Endothelial cell of umbilical vein (primary cell): ENCODE data around the gene CPTP. TPM values are rescaled to one million over a fixed set of nuclear protein-coding genes. Genes with fewer than 3 reads are reported as not detected.

Experiments used
- BruUV-seq: library from RNA; stranded (reverse); fragments of 400-500 nt; replicated peaks from 2 replicates; lab custom pipeline; 2021; lab: Mats Ljungman, UMichigan
- CTCF ChIA-PET: fragments of 300-600, 350-600 bp; sonication (Branson Sonifier 250); formaldehyde crosslinking; loops from one replicate; lab custom pipeline; 2021; ENCODE audit warnings: antibody characterized with exemption, inconsistent platforms; lab: Charles Lee
- POLR2A ChIA-PET: fragments of 300-600, 350-600 bp; sonication (Branson Sonifier 250); formaldehyde crosslinking; loops from one replicate; lab custom pipeline; 2021; ENCODE audit warnings: antibody characterized with exemption, inconsistent platforms; lab: Charles Lee
- DNase-seq: peaks from one replicate; pipeline ENCODE4 v3.0.0-alpha.2; 2011; ENCODE audit warnings: low read depth, low spot score
- FAIRE-seq: peaks from 2 replicates; lab custom pipeline; 2011; peaks lifted over from hg19 to GRCh38; lab: Jason Lieb, UNC
- H2AFZ ChIP-seq: 2 replicates; pipeline ENCODE4 v1.6.0; 2012; ENCODE audit warnings: low read depth, low read length, control low read depth, inconsistent platforms
- H3K27ac ChIP-seq: 2 replicates; pipeline ENCODE4 v1.5.1; 2011; ENCODE audit warnings: low read depth, mild to moderate bottlenecking, control low read depth, low read length, moderate library complexity; ENCODE audit not compliant: insufficient read depth
- H3K27me3 ChIP-seq, 2 experiments: 2 replicates each; pipeline versions ENCODE4 v1.6.0 to v1.6.1; 2011; ENCODE audit warnings: low read length in 2 of 2, mixed read lengths in 1 of 2; ENCODE audit not compliant: control insufficient read depth in 2 of 2, insufficient read depth in 2 of 2
- H3K36me3 ChIP-seq, 2 experiments: 2 replicates in 1 of 2; 3 replicates in 1 of 2; pipeline ENCODE4 v1.5.1; 2011; ENCODE audit warnings: low read length in 2 of 2, mild to moderate bottlenecking in 1 of 2, moderate library complexity in 1 of 2; ENCODE audit not compliant: control insufficient read depth in 2 of 2, insufficient read depth in 2 of 2; ENCODE audit errors: extremely low read depth in 1 of 2
- H3K4me1 ChIP-seq: 3 replicates; pipeline ENCODE4 v1.5.1; 2011; ENCODE audit warnings: mild to moderate bottlenecking, low read length; ENCODE audit not compliant: control insufficient read depth, insufficient read depth; ENCODE audit errors: extremely low read depth
- H3K4me2 ChIP-seq: 2 replicates; pipeline ENCODE4 v1.6.1; 2011; ENCODE audit warnings: low read length, control low read depth, mixed read lengths; ENCODE audit not compliant: insufficient read depth
- H3K4me3 ChIP-seq, 3 experiments: fragments of 200-600 bp in 1 of 3; sonication (generic), shearing (Covaris generic) in 1 of 3; replicated peaks in 1 of 3; 2 replicates each; pipeline ENCODE4 v1.5.1; 2011 to 2016; ENCODE audit warnings: control low read depth in 3 of 3, low read length in 3 of 3, mild to moderate bottlenecking in 2 of 3, inconsistent platforms in 1 of 3, low read depth in 1 of 3, moderate library complexity in 1 of 3; ENCODE audit not compliant: insufficient read depth in 1 of 3
- H3K79me2 ChIP-seq: 2 replicates; pipeline ENCODE4 v1.6.0; 2012; ENCODE audit warnings: low read length, inconsistent platforms; ENCODE audit not compliant: control insufficient read depth, insufficient read depth
- H3K9ac ChIP-seq: replicated peaks from 2 replicates; pipeline ENCODE3; 2011; ENCODE audit warnings: low read length, control low read depth; ENCODE audit not compliant: insufficient read depth; ENCODE audit errors: extremely low read depth
- H3K9me1 ChIP-seq: replicated peaks from 3 replicates; pipeline ENCODE4 v1.6.0; 2011; ENCODE audit warnings: mild to moderate bottlenecking, low read length; ENCODE audit not compliant: control insufficient read depth, insufficient read depth; ENCODE audit errors: extremely low read depth
- H3K9me3 ChIP-seq: replicated peaks from 2 replicates; pipeline ENCODE4 v1.5.1; 2012; ENCODE audit warnings: low read length, inconsistent platforms; ENCODE audit not compliant: control insufficient read depth, insufficient read depth
- H4K20me1 ChIP-seq: replicated peaks from 2 replicates; pipeline ENCODE3; 2011; ENCODE audit warnings: mild to moderate bottlenecking, low read length; ENCODE audit not compliant: control insufficient read depth, insufficient read depth; ENCODE audit errors: extremely low read depth
- CTCF ChIP-seq, 2 donors: IDR thresholded peaks; 1 replicate in 1 of 2; 2 replicates in 1 of 2; pipeline ENCODE4 v1.5.1; 2011; ENCODE audit warnings: low read length in 2 of 2, mild to moderate bottlenecking in 2 of 2, moderate library complexity in 2 of 2, control low read depth in 1 of 2, inconsistent platforms in 1 of 2, low read depth in 1 of 2; ENCODE audit not compliant: insufficient read depth in 1 of 2; ENCODE audit errors: extremely low read depth in 1 of 2
- EZH2 ChIP-seq: IDR thresholded peaks from 2 replicates; pipeline ENCODE4 v1.6.1; 2012; ENCODE audit warnings: borderline replicate concordance, low read depth, mild to moderate bottlenecking, moderate library complexity, low read length, inconsistent platforms; ENCODE audit not compliant: severe bottlenecking
- FOS ChIP-seq: IDR thresholded peaks from 2 replicates; pipeline ENCODE4 v1.6.1; 2011; ENCODE audit warnings: mild to moderate bottlenecking, low read length, moderate library complexity, borderline replicate concordance; ENCODE audit not compliant: insufficient read depth
- GATA2 ChIP-seq: IDR thresholded peaks from 2 replicates; pipeline ENCODE4 v1.7.0; 2011; ENCODE audit warnings: low read depth, mild to moderate bottlenecking, moderate library complexity, mixed read lengths, low read length; ENCODE audit not compliant: insufficient read length, insufficient read depth
- MAX ChIP-seq: IDR thresholded peaks from 2 replicates; pipeline ENCODE4 v1.6.1; 2011; ENCODE audit not compliant: insufficient read depth, insufficient read length
- MYC ChIP-seq: IDR thresholded peaks from one replicate; pipeline ENCODE4 v1.6.1; 2011; ENCODE audit warnings: mild to moderate bottlenecking, low read depth, low read length
- POLR2AphosphoS5 ChIP-seq: IDR thresholded peaks from 2 replicates; pipeline ENCODE4 v1.6.1; 2012; ENCODE audit warnings: low read depth, mild to moderate bottlenecking, control low read depth, low read length, moderate library complexity; ENCODE audit not compliant: insufficient read depth
- dilution Hi-C: fragments of 300-500 bp; cut with MboI; formaldehyde crosslinking; loops from one replicate; pipeline ENCODE4 v1.15.0; 2019; ENCODE audit warnings: low sequenced_read_pairs; ENCODE audit not compliant: extremely low pct_ligation_motif_present
- intact Hi-C: fragments of 100-400 bp; cut with micrococcal nuclease; formaldehyde crosslinking; loops from one replicate; pipeline ENCODE4 v1.10.0; 2022
- polyA plus RNA-seq, 4 experiments: library from polyadenylated mRNA; depleted of rRNA in 3 of 4; stranded (reverse) in 3 of 4; unstranded in 1 of 4; fragments of >200 nt; gene quantifications; 2 replicates each; pipeline versions ENCODE4 v1.2.1 to v1.2.3, GENCODE V29; 2011 to 2012; ENCODE audit warnings: missing spikeins in 1 of 4
- total RNA-seq: library from RNA; stranded (reverse); gene quantifications from 2 replicates; pipeline ENCODE4 v1.2.3, GENCODE V29; 2021

The CPTP gene
- total and polyA plus RNA-seq, 2 donors (not counting 3 experiments of a cell fraction or from before 2014, with no cell fraction given), result 20.9 to 29.5 TPM

GRCh38 chr1:1314237-1314586 is 10.4 kb upstream of the CPTP start:
- intact Hi-C loops (no loop called here), dilution Hi-C loops (no loop called here)
- ChIA-PET CTCF (no interaction called here), POLR2A (interaction anchor here (0.5 kb wide), 1 partner anchor 81 kb away, joined by 3 read pairs; no protein-coding TSS in a partner anchor)
- TF ChIP-seq POLR2AphosphoS5 (no peak), MAX (no peak), GATA2 (no peak), CTCF (IDR thresholded peaks at IDR 0.05; ENCODE audit: extremely low read depth in 1 of 2, insufficient read depth in 1 of 2, low read depth in 1 of 2, low read length in 2 of 2) (no peak), FOS (no peak), EZH2 (no peak), MYC (no peak)
- H3K36me3 ChIP-seq, result peaks cover 0 to 44% of the 10 kb centered on the region in 2 experiments
- H3K4me3 ChIP-seq, result no peak overlapping the region
- H3K79me2 ChIP-seq, result peaks cover 1% of the 10 kb centered on the region
- no peak overlapping the region for H3K9ac ChIP-seq
- H3K27me3 ChIP-seq, result no peaks in the 10 kb centered on the region
- H4K20me1 ChIP-seq, result no peaks in the 10 kb centered on the region
- BruUV-seq, result no TSS peak
- peaks cover 3% of the 10 kb centered on the region for H3K4me1 ChIP-seq
- FAIRE-seq (no peak), DNase-seq (no peak)
- H3K4me2 ChIP-seq, result no peak overlapping the region
- no peak overlapping the region for H2AFZ ChIP-seq
- H3K9me3 ChIP-seq, result no peaks in the 10 kb centered on the region
- H3K9me1 ChIP-seq, result no peaks in the 10 kb centered on the region
- H3K27ac ChIP-seq, result no peak overlapping the region
